HEK293T (cell line): ENCODE results near the gene RTP4.

ENCODE experiments used
- BHLHE40 ChIP-seq: fragments of 450-650 bp; IDR thresholded peaks from 2 replicates; pipeline ENCODE4 v1.6.1; 2016; ENCODE audit warnings: mild to moderate bottlenecking, moderate library complexity, borderline replicate concordance
- CTBP1 ChIP-seq: fragments of 450-650 bp; IDR thresholded peaks from 2 replicates; pipeline ENCODE4 v1.6.1; 2016; ENCODE audit warnings: borderline replicate concordance
- FOXA1 ChIP-seq: fragments of 450-650 bp; IDR thresholded peaks from 2 replicates; pipeline ENCODE4 v1.6.1; 2016; ENCODE audit warnings: mild to moderate bottlenecking
- FOXM1 ChIP-seq: fragments of 450-650 bp; IDR thresholded peaks from 2 replicates; pipeline ENCODE4 v1.6.1; 2017; ENCODE audit warnings: mild to moderate bottlenecking, borderline replicate concordance
- HDGF ChIP-seq: fragments of 450-650 bp; IDR thresholded peaks from 2 replicates; pipeline ENCODE4 v1.6.1; 2017; ENCODE audit warnings: antibody characterized with exemption, borderline replicate concordance
- SP1 ChIP-seq: fragments of 450-650 bp; IDR thresholded peaks from 2 replicates; pipeline ENCODE4 v1.6.1; 2017
- SUZ12 ChIP-seq: fragments of 450-650 bp; IDR thresholded peaks from 2 replicates; pipeline ENCODE4 v1.6.1; 2016; ENCODE audit warnings: mild to moderate bottlenecking
- ZNF384 ChIP-seq: fragments of 450-650 bp; IDR thresholded peaks from 2 replicates; pipeline ENCODE4 v1.6.1; 2016

- TF ChIP-seq FOXA1 = no peak
- no peak for TF ChIP-seq FOXM1
- TF ChIP-seq HDGF = no peak
- TF ChIP-seq ZNF384 = no peak
- no peak for TF ChIP-seq BHLHE40
- no peak for TF ChIP-seq SUZ12
- TF ChIP-seq CTBP1 = no peak
- TF ChIP-seq SP1 = no peak
These were observed 45.1 kb upstream of the RTP4 start for GRCh38 chr3:187323091-187323490.
